BE2C (cell line): ENCODE data around the gene ZNF236.

Source experiments
- DNase-seq: peaks from one replicate; pipeline ENCODE4 v3.0.0-alpha.2; 2020
- H3K27me3 ChIP-seq: fragments of 250-450 bp; sonication (Bioruptor Pico); 2 replicates; pipeline ENCODE4 v1.5.1; 2020; ENCODE audit warnings: mild to moderate bottlenecking
- H3K36me3 ChIP-seq: fragments of 250-450 bp; sonication (Bioruptor Pico); 2 replicates; pipeline ENCODE4 v1.5.1; 2020; ENCODE audit warnings: mild to moderate bottlenecking
- H3K4me1 ChIP-seq: fragments of 250-450 bp; sonication (Bioruptor Pico); 2 replicates; pipeline ENCODE4 v1.5.1; 2020
- H3K4me3 ChIP-seq: 2 replicates; pipeline ENCODE4 v1.5.1; 2011; ENCODE audit warnings: low read depth, low read length
- H3K9me3 ChIP-seq: fragments of 250-450 bp; sonication (Bioruptor Pico); 2 replicates; pipeline ENCODE4 v1.5.1; 2020
- CTCF ChIP-seq: IDR thresholded peaks from 2 replicates; pipeline ENCODE4 v1.5.1; 2012; ENCODE audit warnings: mild to moderate bottlenecking, low read depth, low read length

ZNF236 gene

DNA sequence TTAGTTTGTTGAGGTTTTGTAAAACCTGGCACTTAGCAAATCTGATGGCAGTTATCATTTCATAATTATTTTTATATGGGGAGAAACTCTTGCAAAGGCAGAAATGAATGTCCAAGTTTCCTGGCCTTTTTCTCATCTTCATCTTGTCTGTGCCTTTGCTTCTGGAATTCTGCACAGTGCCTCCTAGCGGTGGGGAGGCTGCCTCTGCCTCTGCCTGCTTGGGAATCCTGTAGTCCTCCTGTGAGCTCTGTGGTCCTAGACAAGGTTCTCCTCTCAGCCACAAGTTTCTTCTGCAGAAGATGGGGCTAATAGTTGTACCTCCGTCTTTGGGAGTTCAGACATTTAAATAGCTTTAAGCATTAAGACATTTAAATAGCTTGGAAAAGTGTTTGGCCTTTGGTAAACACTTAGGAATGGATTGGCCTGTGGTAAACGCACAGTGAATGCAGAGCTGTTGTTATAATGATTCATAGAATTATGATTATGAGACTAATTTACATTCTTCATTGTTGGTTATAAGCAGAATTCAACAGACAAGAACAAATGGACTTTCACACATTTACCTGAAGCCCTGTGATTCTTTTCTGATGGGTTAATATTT lies 101.2 kb downstream of the ZNF236 start:
- H3K4me1 ChIP-seq, result no peaks in the 10 kb centered on the region
- H3K4me3 ChIP-seq, result no peak overlapping the region
- H3K9me3 ChIP-seq, result no peaks in the 10 kb centered on the region
- DNase-seq, result peak; percentile 45
- no peaks in the 10 kb centered on the region for H3K27me3 ChIP-seq
- no peaks in the 10 kb centered on the region for H3K36me3 ChIP-seq
- peak; percentile 70 for TF ChIP-seq CTCF

GRCh38 chr18:76925501-76925900 lies 103.1 kb downstream of the ZNF236 start:
- Histone ChIP-seq H3K4me3 (no peak overlapping the region), H3K36me3 (no peaks in the 10 kb centered on the region), H3K9me3 (no peaks in the 10 kb centered on the region), H3K4me1 (no peaks in the 10 kb centered on the region), H3K27me3 (no peaks in the 10 kb centered on the region)
- DNase-seq, result no peak
- no peak for TF ChIP-seq CTCF

- no peak for DNase-seq
- no peaks in the 10 kb centered on the region for H3K4me1 ChIP-seq
- H3K9me3 ChIP-seq, result no peaks in the 10 kb centered on the region
- no peaks in the 10 kb centered on the region for H3K27me3 ChIP-seq
- H3K4me3 ChIP-seq, result no peak overlapping the region
- TF ChIP-seq CTCF, result no peak
- H3K36me3 ChIP-seq, result no peaks in the 10 kb centered on the region
These were observed 104.9 kb downstream of the ZNF236 start for GRCh38 chr18:76927223-76927725.

GRCh38 chr18:76928179-76928868 lies 106.0 kb downstream of the ZNF236 start:
- no peaks in the 10 kb centered on the region for H3K36me3 ChIP-seq
- H3K9me3 ChIP-seq, result no peaks in the 10 kb centered on the region
- DNase-seq, result no peak
- H3K4me1 ChIP-seq, result no peaks in the 10 kb centered on the region
- no peak overlapping the region for H3K4me3 ChIP-seq
- no peaks in the 10 kb centered on the region for H3K27me3 ChIP-seq
- TF ChIP-seq CTCF, result no peak

DNA sequence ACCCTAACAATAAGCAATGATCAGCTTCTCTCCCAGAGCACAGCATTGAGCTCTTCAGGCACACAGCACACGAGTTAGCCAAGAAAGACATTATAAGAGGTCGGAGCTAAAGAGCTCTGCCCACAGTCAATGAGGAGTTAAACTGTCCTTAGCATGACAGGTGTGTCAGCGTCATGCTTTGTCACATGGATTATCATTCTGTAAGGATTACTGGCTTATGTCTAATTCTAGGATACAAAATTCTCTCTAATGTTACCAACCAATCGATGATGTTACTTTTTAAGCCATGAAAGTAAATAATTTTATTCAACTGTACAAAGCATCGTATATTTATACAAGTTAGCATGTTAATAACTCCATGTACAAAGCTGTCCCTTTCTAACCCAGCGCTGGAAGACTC lies 108.8 kb downstream of the ZNF236 start:
- no peaks in the 10 kb centered on the region for H3K4me1 ChIP-seq
- no peak for DNase-seq
- H3K9me3 ChIP-seq, result no peaks in the 10 kb centered on the region
- no peak overlapping the region for H3K4me3 ChIP-seq
- no peaks in the 10 kb centered on the region for H3K27me3 ChIP-seq
- TF ChIP-seq CTCF, result no peak
- H3K36me3 ChIP-seq, result no peaks in the 10 kb centered on the region

- no peak for TF ChIP-seq CTCF
- Histone ChIP-seq H3K4me1 (no peaks in the 10 kb centered on the region), H3K27me3 (no peaks in the 10 kb centered on the region), H3K36me3 (no peaks in the 10 kb centered on the region), H3K9me3 (no peaks in the 10 kb centered on the region), H3K4me3 (no peak overlapping the region)
- no peak for DNase-seq
These were observed 109.9 kb downstream of the ZNF236 start for GRCh38 chr18:76932026-76932819.
